B cell (primary cell): ENCODE data around the gene LMO1. TPM values are rescaled to one million over a fixed set of nuclear protein-coding genes. Genes with fewer than 3 reads are reported as not detected.

Experiments used
- ATAC-seq: fragments of 200-7000 bp; cut with Tn5 transposase; one replicate; pipeline ENCODE4 v1.10.0; 2021; ENCODE audit warnings: low read depth, mild to moderate bottlenecking, moderate number of reproducible peaks, moderate library complexity
- CTCF ChIA-PET: fragments of 350-600 bp; sonication (Branson Sonifier 250); formaldehyde crosslinking; loops from one replicate; lab custom pipeline; 2021; ENCODE audit warnings: antibody characterized with exemption, inconsistent platforms; lab: Charles Lee
- POLR2A ChIA-PET: fragments of 350-600 bp; sonication (Branson Sonifier 250); formaldehyde crosslinking; loops from one replicate; lab custom pipeline; 2021; ENCODE audit warnings: antibody characterized with exemption; lab: Charles Lee
- DNase-seq: peaks from one replicate; pipeline ENCODE4 v3.0.0; 2013
- H2AFZ ChIP-seq: 2 replicates; pipeline ENCODE4 v1.6.1; 2012; ENCODE audit warnings: mild to moderate bottlenecking, low read depth, low read length; ENCODE audit not compliant: insufficient read depth, poor library complexity, severe bottlenecking
- H3K27ac ChIP-seq, 2 donors: 1 replicate in 1 of 2; 2 replicates in 1 of 2; pipeline ENCODE4 v1.5.1; 2012 to 2013; ENCODE audit warnings: low read length in 2 of 2, mild to moderate bottlenecking in 2 of 2, moderate library complexity in 1 of 2
- H3K27me3 ChIP-seq, 4 experiments: fragments of 200-600 bp in 1 of 4; sonication (generic) in 1 of 4; replicated peaks in 1 of 4; 1 replicate in 2 of 4; 2 replicates in 2 of 4; pipeline versions ENCODE4 v1.6.1 to v1.7.0; 2013 to 2016; ENCODE audit warnings: low read length in 3 of 4, mild to moderate bottlenecking in 2 of 4, mixed read lengths in 1 of 4, moderate library complexity in 1 of 4; ENCODE audit not compliant: insufficient read depth in 4 of 4, control insufficient read depth in 3 of 4; ENCODE audit errors: control extremely low read depth in 1 of 4
- H3K36me3 ChIP-seq, 2 experiments: replicated peaks in 1 of 2; 1 replicate in 1 of 2; 2 replicates in 1 of 2; pipeline versions ENCODE4 v1.6.1 to v1.7.1; 2013; ENCODE audit warnings: low read length in 1 of 2; ENCODE audit not compliant: insufficient read depth in 2 of 2, control insufficient read depth in 1 of 2; ENCODE audit errors: control extremely low read depth in 1 of 2, extremely low read depth in 1 of 2
- H3K4me1 ChIP-seq, 2 donors: fragments of 200-600 bp in 1 of 2; sonication (generic) in 1 of 2; 1 replicate in 1 of 2; 2 replicates in 1 of 2; pipeline versions ENCODE4 v1.5.1 to v1.6.1; 2013 to 2017; ENCODE audit warnings: low read length in 2 of 2; ENCODE audit not compliant: control insufficient read depth in 2 of 2, insufficient read depth in 2 of 2
- H3K4me2 ChIP-seq: replicated peaks from 2 replicates; pipeline ENCODE3; 2012; ENCODE audit warnings: mild to moderate bottlenecking, low read depth, low read length; ENCODE audit not compliant: poor library complexity, severe bottlenecking
- H3K4me3 ChIP-seq, 5 experiments: fragments of 200-600 bp in 1 of 5; sonication (generic) in 1 of 5; 1 replicate in 3 of 5; 2 replicates in 2 of 5; pipeline versions ENCODE4 v1.5.1 to v1.7.0; 2011 to 2016; ENCODE audit warnings: low read length in 4 of 5, mild to moderate bottlenecking in 4 of 5, low read depth in 2 of 5, control low read depth in 1 of 5, moderate library complexity in 1 of 5; ENCODE audit not compliant: insufficient read depth in 1 of 5; ENCODE audit errors: control extremely low read depth in 1 of 5, extremely low read depth in 1 of 5
- H3K79me2 ChIP-seq: fragments of 200-600 bp; sonication (generic); one replicate; pipeline ENCODE4 v1.6.0; 2016; ENCODE audit warnings: low read length; ENCODE audit not compliant: control insufficient read depth, insufficient read depth
- H3K9ac ChIP-seq: fragments of 200-600 bp; sonication (generic); 2 replicates; pipeline ENCODE4 v1.6.1; 2017; ENCODE audit warnings: mild to moderate bottlenecking, low read length, moderate library complexity
- H3K9me3 ChIP-seq, 3 donors: one replicate each; pipeline versions ENCODE4 v1.6.1 to v1.7.1; 2013; ENCODE audit warnings: low read length in 2 of 3; ENCODE audit not compliant: control insufficient read depth in 2 of 3, insufficient read depth in 1 of 3; ENCODE audit errors: control extremely low read depth in 1 of 3
- H4K20me1 ChIP-seq: 2 replicates; pipeline ENCODE4 v1.6.0; 2012; ENCODE audit warnings: mild to moderate bottlenecking, low read length; ENCODE audit not compliant: insufficient read depth, control insufficient read depth, poor library complexity, severe bottlenecking
- H3K27ac Mint-ChIP-seq: one replicate; pipeline ENCODE4 v1.8.0; 2021; ENCODE audit warnings: mixed read lengths
- H3K27me3 Mint-ChIP-seq: one replicate; pipeline ENCODE4 v1.8.0; 2021; ENCODE audit warnings: mixed read lengths
- H3K4me1 Mint-ChIP-seq: one replicate; pipeline ENCODE4 v1.8.0; 2021; ENCODE audit warnings: mixed read lengths
- H3K4me3 Mint-ChIP-seq: one replicate; pipeline ENCODE4 v1.8.0; 2021; ENCODE audit warnings: mixed read lengths
- H3K9me3 Mint-ChIP-seq: one replicate; pipeline ENCODE4 v1.8.0; 2022; ENCODE audit warnings: mixed read lengths; ENCODE audit not compliant: insufficient read depth
- EZH2 ChIP-seq: IDR thresholded peaks from 2 replicates; pipeline ENCODE4 v1.6.1; 2012; ENCODE audit warnings: borderline replicate concordance, low read depth, mild to moderate bottlenecking, moderate library complexity, low read length; ENCODE audit not compliant: insufficient read depth, poor library complexity, severe bottlenecking
- WGBS: methylation state at CpG from one replicate; pipeline ENCODE4 v1.1.5; 2013; ENCODE audit warnings: missing lambda C conversion rate; ENCODE audit not compliant: insufficient coverage; 5-methylcytosine and 5-hydroxymethylcytosine counted together
- intact Hi-C: fragments of 100-400 bp; cut with micrococcal nuclease; formaldehyde crosslinking; loops from one replicate; pipeline ENCODE4 v1.10.0; 2022
- polyA plus RNA-seq: library from polyadenylated mRNA; depleted of rRNA; stranded (reverse); fragments of >200 nt; gene quantifications from 2 replicates; pipeline ENCODE4 v1.2.3, GENCODE V29; 2012
- total RNA-seq, 2 donors: library from RNA; stranded (reverse); fragments of 120-200 nt in 1 of 2; gene quantifications; 1 replicate in 1 of 2; 2 replicates in 1 of 2; pipeline versions ENCODE4 v1.2.3 to v1.2.4, GENCODE V29; 2013 to 2022
- TF ChIP-seq, protein P1 (sequence below): fragments of 200-600 bp; IDR thresholded peaks from one replicate; pipeline ENCODE4 v1.8.0; 2022; ENCODE audit warnings: antibody characterized with exemption, mild to moderate bottlenecking

Gene LMO1
- total and polyA plus RNA-seq, 2 donors (not counting 1 experiment from before 2014, with no cell fraction given) = 0.22 TPM; not detected in 1

DNA sequence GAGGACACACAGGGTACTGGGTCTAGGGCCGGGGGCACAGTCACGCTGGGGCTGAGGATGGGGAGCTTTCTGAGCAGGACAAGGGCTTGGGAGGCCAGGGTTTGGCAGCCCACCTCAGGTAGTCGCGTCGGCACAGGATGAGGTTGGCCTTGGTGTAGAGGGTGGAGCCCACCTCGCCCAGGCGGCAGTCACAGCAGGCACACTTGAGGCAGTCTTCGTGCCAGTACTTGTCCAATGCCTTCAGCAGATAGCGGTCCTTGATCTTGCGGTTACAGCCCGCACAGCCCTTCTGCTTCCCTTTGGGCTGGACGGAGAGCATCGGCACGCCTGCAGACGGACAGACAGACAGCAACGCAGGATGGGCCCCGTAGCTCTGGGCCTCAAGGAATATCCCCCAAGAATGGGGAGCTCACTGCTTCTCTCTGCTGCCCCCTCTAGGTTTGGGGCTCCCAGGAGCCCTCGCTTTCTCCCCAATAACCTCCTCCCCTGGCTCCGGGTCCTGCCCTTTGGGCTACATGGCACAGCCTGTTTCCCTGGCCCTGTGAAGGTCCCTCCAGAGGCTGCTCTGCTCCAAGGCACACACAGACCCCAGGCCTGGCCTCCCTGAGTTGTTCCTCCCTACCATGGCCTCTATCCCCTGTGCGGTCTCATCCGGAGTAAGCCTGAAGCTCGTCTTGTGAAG lies 33.4 kb downstream of the LMO1 start:
- DNase-seq (no peak), ATAC-seq (no peak)
- Mint-ChIP-seq H3K4me1 (peaks cover 11% of the 10 kb centered on the region), H3K4me3 (no peak overlapping the region), H3K27ac (no peak overlapping the region), H3K27me3 (no peaks in the 10 kb centered on the region), H3K9me3 (no peaks in the 10 kb centered on the region)
- Histone ChIP-seq H3K9ac (no peak overlapping the region), H3K4me3 (no peak overlapping the region), H2AFZ (no peak overlapping the region), H4K20me1 (no peaks in the 10 kb centered on the region), H3K9me3 (peaks cover 0 to 3% (median 0%) of the 10 kb centered on the region in 3 donors), H3K4me2 (no peak overlapping the region), H3K36me3 (no peaks in the 10 kb centered on the region), H3K79me2 (no peaks in the 10 kb centered on the region), H3K4me1 (peaks cover 7 to 13% of the 10 kb centered on the region in 2 donors), H3K27ac (no peak overlapping the region), H3K27me3 (peaks cover 0 to 2% (median 0%) of the 10 kb centered on the region in 4 experiments)
- ChIA-PET POLR2A (no interaction called here), CTCF (interaction anchor here (1.1 to 5.2 kb wide), 3 partner anchors 32 to 337 kb away, joined by 3 to 40 read pairs (median 4); no protein-coding TSS in a partner anchor)
- 93% methylated on average over 21 of the region's 22 CpGs for WGBS
- TF ChIP-seq, protein P1, sequence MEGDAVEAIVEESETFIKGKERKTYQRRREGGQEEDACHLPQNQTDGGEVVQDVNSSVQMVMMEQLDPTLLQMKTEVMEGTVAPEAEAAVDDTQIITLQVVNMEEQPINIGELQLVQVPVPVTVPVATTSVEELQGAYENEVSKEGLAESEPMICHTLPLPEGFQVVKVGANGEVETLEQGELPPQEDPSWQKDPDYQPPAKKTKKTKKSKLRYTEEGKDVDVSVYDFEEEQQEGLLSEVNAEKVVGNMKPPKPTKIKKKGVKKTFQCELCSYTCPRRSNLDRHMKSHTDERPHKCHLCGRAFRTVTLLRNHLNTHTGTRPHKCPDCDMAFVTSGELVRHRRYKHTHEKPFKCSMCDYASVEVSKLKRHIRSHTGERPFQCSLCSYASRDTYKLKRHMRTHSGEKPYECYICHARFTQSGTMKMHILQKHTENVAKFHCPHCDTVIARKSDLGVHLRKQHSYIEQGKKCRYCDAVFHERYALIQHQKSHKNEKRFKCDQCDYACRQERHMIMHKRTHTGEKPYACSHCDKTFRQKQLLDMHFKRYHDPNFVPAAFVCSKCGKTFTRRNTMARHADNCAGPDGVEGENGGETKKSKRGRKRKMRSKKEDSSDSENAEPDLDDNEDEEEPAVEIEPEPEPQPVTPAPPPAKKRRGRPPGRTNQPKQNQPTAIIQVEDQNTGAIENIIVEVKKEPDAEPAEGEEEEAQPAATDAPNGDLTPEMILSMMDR = no peak
- TF ChIP-seq EZH2 = no peak
- intact Hi-C loops = no loop called here
